ENCODE results near the gene EFNA2.

Gene EFNA2

GRCh38 chr19:1266129-1266915, 19.4 kb upstream of the EFNA2 start:
- peaks cover 23% of the 10 kb centered on the region for H3K79me1 ChIP-seq (ENCODE audit: low read depth, low read length)
- peak overlapping the region; percentile 93 for H4K8ac ChIP-seq (ENCODE audit: low read depth, low read length)
- H4K91ac ChIP-seq (ENCODE audit: low read depth, low read length, poor library complexity) = peak overlapping the region; percentile 100
- peak overlapping the region; percentile 100 for H3K18ac ChIP-seq (ENCODE audit: low read length)
- peak overlapping the region; percentile 88 for H2AFZ ChIP-seq (ENCODE audit: low read length)
- peak overlapping the region; percentile 99 for H3K23ac ChIP-seq (ENCODE audit: low read depth, low read length, poor library complexity)
- WGBS, 2 donors (ENCODE audit: extremely low coverage in 2 of 2, insufficient read length in 2 of 2, insufficient replicate concordance in 1 of 2) = no CpG with 5 or more reads among the region's 84 CpGs
- H3K4ac ChIP-seq (ENCODE audit: low read length) = peak overlapping the region; percentile 100
- peaks cover 8 to 17% of the 10 kb centered on the region in 2 donors for H3K36me3 ChIP-seq (replicated peaks in 1 of 2; ENCODE audit: control insufficient read depth in 2 of 2, insufficient read depth in 2 of 2, low read length in 2 of 2)
- H3K4me1 ChIP-seq (ENCODE audit: control insufficient read depth in 2 of 2, insufficient read depth in 1 of 2, low read depth in 1 of 2, low read length in 2 of 2) = peaks cover 61 to 75% of the 10 kb centered on the region in 2 donors
- peak overlapping the region; percentile 51 for H2BK15ac ChIP-seq (ENCODE audit: low read length)
- H3K27ac ChIP-seq (replicated peaks; ENCODE audit: low read length) = peak overlapping the region; percentile 90
- peak overlapping the region; percentile 99 for H2BK12ac ChIP-seq (ENCODE audit: low read length)
- H3K9ac ChIP-seq (ENCODE audit: low read depth, low read length, poor library complexity) = peak overlapping the region; percentile 98
- H3K4me2 ChIP-seq (ENCODE audit: insufficient read depth, low read length, poor library complexity, severe bottlenecking) = peak overlapping the region; percentile 90
- H2AK5ac ChIP-seq (ENCODE audit: low read depth, low read length) = peak overlapping the region; percentile 100
- peak overlapping the region; percentile 100 for H2BK120ac ChIP-seq (ENCODE audit: low read depth, low read length)
- H2BK5ac ChIP-seq (ENCODE audit: low read length) = peak overlapping the region; percentile 84
- H3K27me3 ChIP-seq (ENCODE audit: control insufficient read depth in 3 of 3, insufficient read depth in 3 of 3, low read depth in 1 of 3, low read length in 3 of 3) = peaks cover 0 to 2% (median 0%) of the 10 kb centered on the region in 3 experiments
- peak; percentile 92 for DNase-seq (ENCODE audit: low spot score)
- peak overlapping the region; percentile 47 to 81 for H3K4me3 ChIP-seq (ENCODE audit: low read length in 2 of 2)
- no peaks in the 10 kb centered on the region for H3K9me3 ChIP-seq (replicated peaks in 1 of 2; ENCODE audit: control insufficient read depth in 2 of 2, insufficient read depth in 1 of 2, low read depth in 1 of 2, low read length in 2 of 2)
- H3K14ac ChIP-seq (ENCODE audit: low read length) = peak overlapping the region; percentile 100

GRCh38 chr19:1266916-1267476, 18.7 kb upstream of the EFNA2 start:
- Histone ChIP-seq H3K14ac (ENCODE audit: low read length) (peak overlapping the region; percentile 47), H3K79me1 (ENCODE audit: low read depth, low read length) (peaks cover 19% of the 10 kb centered on the region), H3K4me3 (ENCODE audit: low read length in 2 of 2) (peak overlapping the region; percentile 47 to 81), H3K27me3 (ENCODE audit: control insufficient read depth in 3 of 3, insufficient read depth in 3 of 3, low read depth in 1 of 3, low read length in 3 of 3) (peaks cover 0 to 2% (median 0%) of the 10 kb centered on the region in 3 experiments), H3K27ac (replicated peaks; ENCODE audit: low read length) (peak overlapping the region; percentile 68), H2BK15ac (ENCODE audit: low read length) (peak overlapping the region; percentile 96), H3K4me2 (ENCODE audit: insufficient read depth, low read length, poor library complexity, severe bottlenecking) (peak overlapping the region; percentile 90), H3K4ac (ENCODE audit: low read length) (peak overlapping the region; percentile 17), H2BK120ac (ENCODE audit: low read depth, low read length) (peak overlapping the region; percentile 73), H3K9ac (ENCODE audit: low read depth, low read length, poor library complexity) (peak overlapping the region; percentile 83), H4K91ac (ENCODE audit: low read depth, low read length, poor library complexity) (peak overlapping the region; percentile 94), H2AK5ac (ENCODE audit: low read depth, low read length) (peak overlapping the region; percentile 99), H4K8ac (ENCODE audit: low read depth, low read length) (no peak overlapping the region), H3K36me3 (replicated peaks in 1 of 2; ENCODE audit: control insufficient read depth in 2 of 2, insufficient read depth in 2 of 2, low read length in 2 of 2) (peaks cover 15 to 24% of the 10 kb centered on the region in 2 donors), H3K4me1 (ENCODE audit: control insufficient read depth in 2 of 2, insufficient read depth in 1 of 2, low read depth in 1 of 2, low read length in 2 of 2) (peaks cover 56 to 69% of the 10 kb centered on the region in 2 donors), H2BK12ac (ENCODE audit: low read length) (no peak overlapping the region), H3K23ac (ENCODE audit: low read depth, low read length, poor library complexity) (peak overlapping the region; percentile 99), H3K9me3 (replicated peaks in 1 of 2; ENCODE audit: control insufficient read depth in 2 of 2, insufficient read depth in 1 of 2, low read depth in 1 of 2, low read length in 2 of 2) (no peaks in the 10 kb centered on the region), H3K18ac (ENCODE audit: low read length) (peak overlapping the region; percentile 100), H2BK5ac (ENCODE audit: low read length) (peak overlapping the region; percentile 84), H2AFZ (ENCODE audit: low read length) (peak overlapping the region; percentile 88)
- no CpG with 5 or more reads among the region's 59 CpGs for whole genome bisulfite sequencing, 2 donors (ENCODE audit: extremely low coverage in 2 of 2, insufficient read length in 2 of 2, insufficient replicate concordance in 1 of 2)
- no peak for DNase-seq (ENCODE audit: low spot score)

DNA sequence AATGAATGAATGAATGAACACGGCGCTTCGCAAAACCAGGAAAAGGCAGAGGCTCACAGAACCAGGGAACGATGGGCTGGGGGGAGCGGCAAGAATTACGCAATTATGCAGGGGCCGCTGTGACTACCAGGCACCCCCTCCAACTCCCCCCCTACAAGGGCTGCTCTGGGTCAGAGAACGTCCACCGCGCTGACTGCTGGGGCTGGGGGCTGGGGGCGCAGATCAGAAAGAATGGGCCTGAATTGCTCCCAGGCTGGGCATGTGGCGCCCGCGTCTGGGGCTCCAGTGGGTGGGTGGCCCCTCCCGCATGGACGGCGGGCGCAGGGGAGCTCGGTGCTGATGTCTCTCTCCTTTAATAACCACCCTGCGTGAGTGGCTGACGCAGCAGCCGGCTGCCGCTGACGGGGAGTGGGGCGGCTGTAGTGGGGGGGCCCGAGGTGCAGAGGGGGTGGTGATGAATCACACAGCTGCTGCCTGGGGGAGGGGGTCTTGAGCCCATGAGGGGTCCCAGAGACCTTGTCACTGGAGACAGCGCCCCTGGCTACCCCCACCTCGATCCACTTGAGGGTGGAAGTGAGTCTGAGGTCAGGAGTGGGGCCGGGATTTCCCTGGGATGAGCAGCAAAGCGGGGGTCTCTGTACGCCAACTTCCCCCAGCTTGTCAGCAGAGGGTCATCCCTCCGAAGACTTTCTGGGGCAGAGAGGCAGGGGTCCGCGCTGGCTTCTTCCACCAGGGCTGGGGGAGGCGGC, 18.0 kb upstream of the EFNA2 start:
- peak overlapping the region; percentile 99 for H2AK5ac ChIP-seq (ENCODE audit: low read depth, low read length)
- H3K14ac ChIP-seq (ENCODE audit: low read length) = peak overlapping the region; percentile 47
- H3K18ac ChIP-seq (ENCODE audit: low read length) = peak overlapping the region; percentile 86
- peak overlapping the region; percentile 75 for H2BK12ac ChIP-seq (ENCODE audit: low read length)
- WGBS, 2 donors (ENCODE audit: extremely low coverage in 2 of 2, insufficient read length in 2 of 2, insufficient replicate concordance in 1 of 2) = no CpG with 5 or more reads among the region's 35 CpGs
- peaks cover 18% of the 10 kb centered on the region for H3K79me1 ChIP-seq (ENCODE audit: low read depth, low read length)
- H2AFZ ChIP-seq (ENCODE audit: low read length) = peak overlapping the region; percentile 81
- peak overlapping the region; percentile 84 for H2BK5ac ChIP-seq (ENCODE audit: low read length)
- peak overlapping the region; percentile 99 for H3K23ac ChIP-seq (ENCODE audit: low read depth, low read length, poor library complexity)
- H3K36me3 ChIP-seq (replicated peaks in 1 of 2; ENCODE audit: control insufficient read depth in 2 of 2, insufficient read depth in 2 of 2, low read length in 2 of 2) = peaks cover 19 to 31% of the 10 kb centered on the region in 2 donors
- no peak overlapping the region for H4K91ac ChIP-seq (ENCODE audit: low read depth, low read length, poor library complexity)
- H3K27ac ChIP-seq (replicated peaks; ENCODE audit: low read length) = no peak overlapping the region
- peak overlapping the region; percentile 85 for H3K9ac ChIP-seq (ENCODE audit: low read depth, low read length, poor library complexity)
- peaks cover 0 to 2% (median 0%) of the 10 kb centered on the region in 3 experiments for H3K27me3 ChIP-seq (ENCODE audit: control insufficient read depth in 3 of 3, insufficient read depth in 3 of 3, low read depth in 1 of 3, low read length in 3 of 3)
- H3K4ac ChIP-seq (ENCODE audit: low read length) = no peak overlapping the region
- peak overlapping the region; percentile 90 for H3K4me2 ChIP-seq (ENCODE audit: insufficient read depth, low read length, poor library complexity, severe bottlenecking)
- H3K4me3 ChIP-seq (ENCODE audit: low read length in 2 of 2) = peak overlapping the region; percentile 47 to 81
- no peak for DNase-seq (ENCODE audit: low spot score)
- H4K8ac ChIP-seq (ENCODE audit: low read depth, low read length) = no peak overlapping the region
- H2BK15ac ChIP-seq (ENCODE audit: low read length) = peak overlapping the region; percentile 96
- H3K4me1 ChIP-seq (ENCODE audit: control insufficient read depth in 2 of 2, insufficient read depth in 1 of 2, low read depth in 1 of 2, low read length in 2 of 2) = peaks cover 54 to 63% of the 10 kb centered on the region in 2 donors
- peak overlapping the region; percentile 73 for H2BK120ac ChIP-seq (ENCODE audit: low read depth, low read length)
- H3K9me3 ChIP-seq (replicated peaks in 1 of 2; ENCODE audit: control insufficient read depth in 2 of 2, insufficient read depth in 1 of 2, low read depth in 1 of 2, low read length in 2 of 2) = no peaks in the 10 kb centered on the region

All from neuronal stem cell (in vitro differentiated cells).